Measurements from ENCODE around the gene GSTA4.

GSTA4 gene

DNA sequence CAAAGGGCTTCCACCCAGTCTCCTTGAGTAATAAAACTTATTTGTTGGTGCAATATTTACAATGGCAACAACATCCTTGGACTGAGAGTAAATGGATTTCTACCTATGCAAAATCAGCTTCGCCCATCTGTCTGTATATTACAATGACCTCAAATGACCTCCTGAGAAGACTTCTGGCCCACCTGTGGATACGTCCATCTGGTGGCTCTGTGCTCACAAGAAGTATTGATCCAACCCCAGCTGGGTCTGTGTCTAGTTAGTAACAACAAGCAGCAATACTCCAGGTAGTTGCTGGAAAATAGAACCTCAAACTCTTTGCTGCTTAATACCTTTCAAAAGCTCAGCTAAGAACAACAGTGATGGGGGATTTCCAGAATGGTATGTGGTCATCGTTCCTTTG, 34.7 kb upstream of the GSTA4 start:
- no peak overlapping the region for H3K9ac ChIP-seq (ENCODE audit: low read length)
- H3K36me3 ChIP-seq (ENCODE audit: control insufficient read depth, insufficient read depth, low read length) = peaks cover 8% of the 10 kb centered on the region
- no peaks in the 10 kb centered on the region for H3K9me3 ChIP-seq (ENCODE audit: control insufficient read depth, low read length)
- no peaks in the 10 kb centered on the region for H3K27me3 ChIP-seq (ENCODE audit: control insufficient read depth, insufficient read depth, low read length)
- H3K4me1 ChIP-seq (ENCODE audit: control insufficient read depth, insufficient read depth, low read length) = no peaks in the 10 kb centered on the region
- no peak overlapping the region for H3K4me3 ChIP-seq (ENCODE audit: low read length)

DNA sequence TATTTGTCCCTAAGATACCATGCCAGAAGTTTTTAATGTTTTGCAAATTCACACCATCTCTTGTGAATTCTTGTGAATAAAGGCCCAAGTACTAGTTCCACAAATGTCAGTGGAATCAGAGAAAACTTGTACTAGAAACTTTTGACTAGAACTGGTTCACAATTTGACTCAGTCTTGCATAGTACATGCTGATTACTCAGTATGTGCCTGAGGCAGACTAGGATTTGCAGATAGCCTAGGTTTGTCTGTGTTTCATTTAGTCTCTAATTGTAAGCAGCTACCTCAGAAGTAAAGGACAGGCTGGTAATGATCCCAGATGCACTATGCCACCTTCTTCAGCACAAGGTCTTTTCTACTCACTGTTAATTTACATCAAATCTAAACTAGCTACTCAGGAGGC, 34.2 kb upstream of the GSTA4 start:
- H3K4me3 ChIP-seq (ENCODE audit: low read length) = no peak overlapping the region
- H3K27me3 ChIP-seq (ENCODE audit: control insufficient read depth, insufficient read depth, low read length) = no peaks in the 10 kb centered on the region
- peaks cover 8% of the 10 kb centered on the region for H3K36me3 ChIP-seq (ENCODE audit: control insufficient read depth, insufficient read depth, low read length)
- H3K9me3 ChIP-seq (ENCODE audit: control insufficient read depth, low read length) = no peaks in the 10 kb centered on the region
- no peaks in the 10 kb centered on the region for H3K4me1 ChIP-seq (ENCODE audit: control insufficient read depth, insufficient read depth, low read length)
- no peak overlapping the region for H3K9ac ChIP-seq (ENCODE audit: low read length)

DNA sequence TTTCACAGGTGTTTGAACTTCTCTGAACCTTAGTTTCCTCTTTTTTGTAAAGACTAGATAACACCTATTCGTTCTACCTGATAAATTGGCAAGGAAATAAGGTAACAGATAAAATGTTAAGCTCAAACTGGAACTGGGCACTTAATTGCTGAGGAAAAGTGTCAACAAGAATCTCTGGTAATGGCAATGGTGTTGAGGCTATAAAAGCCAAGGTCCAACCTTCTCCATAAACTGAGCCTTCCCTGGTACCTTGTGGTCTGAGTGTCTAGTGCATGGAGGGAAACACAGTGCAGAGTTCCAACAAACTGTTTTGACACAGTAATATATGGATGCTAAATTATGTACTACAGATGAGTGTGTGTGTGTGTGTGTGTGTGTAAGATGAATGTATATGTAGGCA, 33.4 kb upstream of the GSTA4 start:
- Histone ChIP-seq H3K9ac (ENCODE audit: low read length) (no peak overlapping the region), H3K4me1 (ENCODE audit: control insufficient read depth, insufficient read depth, low read length) (no peaks in the 10 kb centered on the region)

DNA sequence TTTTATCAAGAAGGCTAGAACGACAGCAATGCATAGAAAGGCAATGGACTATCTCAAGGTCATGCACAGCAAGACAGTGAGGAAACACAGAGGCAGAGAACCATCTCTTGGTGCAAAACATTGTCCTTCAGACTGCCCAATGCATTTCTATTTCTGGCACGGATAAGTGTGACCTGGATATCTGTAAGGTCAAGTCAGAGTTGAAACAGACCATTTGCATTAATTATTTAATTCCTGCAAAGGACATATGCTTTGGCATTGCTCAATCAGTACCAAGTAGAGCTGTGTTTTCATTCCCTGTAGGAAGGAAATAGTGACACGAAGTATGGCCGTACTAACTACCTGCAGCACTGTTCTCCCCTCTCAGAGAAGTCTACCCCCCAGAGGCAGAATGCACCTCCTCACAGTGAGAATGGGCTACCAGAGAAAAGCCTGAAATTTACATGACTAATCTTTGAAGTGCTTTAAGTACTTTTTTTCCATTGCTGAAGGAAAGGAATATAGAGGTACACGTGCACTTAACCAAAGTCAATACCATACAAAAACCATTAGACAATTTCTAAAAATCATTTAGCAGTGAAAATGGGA, 32.1 kb upstream of the GSTA4 start:
- Histone ChIP-seq H3K4me3 (ENCODE audit: low read length) (no peak overlapping the region), H3K9ac (ENCODE audit: low read length) (no peak overlapping the region), H3K27me3 (ENCODE audit: control insufficient read depth, insufficient read depth, low read length) (no peaks in the 10 kb centered on the region), H3K9me3 (ENCODE audit: control insufficient read depth, low read length) (no peaks in the 10 kb centered on the region), H3K36me3 (ENCODE audit: control insufficient read depth, insufficient read depth, low read length) (peaks cover 9% of the 10 kb centered on the region), H3K4me1 (ENCODE audit: control insufficient read depth, insufficient read depth, low read length) (no peaks in the 10 kb centered on the region)

More for the DNA sequence above, 33.4 kb upstream of the GSTA4 start:
- Histone ChIP-seq H3K9me3 (ENCODE audit: control insufficient read depth, low read length) (no peaks in the 10 kb centered on the region), H3K27me3 (ENCODE audit: control insufficient read depth, insufficient read depth, low read length) (no peaks in the 10 kb centered on the region), H3K36me3 (ENCODE audit: control insufficient read depth, insufficient read depth, low read length) (peaks cover 10% of the 10 kb centered on the region), H3K4me3 (ENCODE audit: low read length) (no peak overlapping the region)

DNA sequence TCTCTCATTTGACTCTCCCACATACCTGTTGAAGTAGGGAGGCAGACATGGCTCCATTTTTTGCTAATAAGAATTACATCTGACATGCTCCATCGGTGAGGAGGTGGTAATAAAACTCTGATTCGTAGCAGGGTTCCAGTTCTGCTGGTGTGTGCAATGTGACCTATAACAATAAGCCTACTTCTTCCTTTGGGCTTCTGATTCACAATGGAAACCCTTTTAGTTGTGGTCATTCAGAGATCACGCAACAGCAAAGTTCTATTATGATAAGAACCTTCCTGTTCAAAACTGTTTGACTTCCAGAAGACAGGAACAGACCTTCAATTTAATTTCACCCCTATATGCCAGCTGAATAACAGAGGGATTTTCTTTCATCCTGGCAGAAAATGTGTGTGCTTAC, 31.4 kb upstream of the GSTA4 start:
- Histone ChIP-seq H3K9ac (ENCODE audit: low read length) (no peak overlapping the region), H3K4me3 (ENCODE audit: low read length) (no peak overlapping the region), H3K9me3 (ENCODE audit: control insufficient read depth, low read length) (no peaks in the 10 kb centered on the region), H3K27me3 (ENCODE audit: control insufficient read depth, insufficient read depth, low read length) (no peaks in the 10 kb centered on the region), H3K4me1 (ENCODE audit: control insufficient read depth, insufficient read depth, low read length) (no peaks in the 10 kb centered on the region), H3K36me3 (ENCODE audit: control insufficient read depth, insufficient read depth, low read length) (peaks cover 9% of the 10 kb centered on the region)

DNA sequence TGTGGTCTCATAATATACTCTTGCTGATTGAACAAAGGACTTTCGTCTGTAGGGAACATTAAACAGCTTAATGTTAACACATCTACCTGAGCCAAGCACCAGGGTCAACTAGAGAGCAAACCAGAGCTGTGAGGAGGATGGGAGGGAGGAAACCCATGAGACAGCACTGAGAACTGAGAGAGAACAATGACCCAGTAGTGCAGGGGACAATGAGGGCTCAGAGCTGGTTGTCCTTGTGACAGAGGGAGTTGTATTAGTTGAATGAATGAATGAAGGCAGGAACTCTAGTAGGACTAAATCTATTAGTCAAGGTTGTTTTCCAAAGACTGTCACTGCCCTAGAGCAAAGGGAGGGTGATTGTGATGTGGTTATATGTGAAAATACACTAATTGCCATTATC, 28.2 kb upstream of the GSTA4 start:
- no peaks in the 10 kb centered on the region for H3K4me1 ChIP-seq (ENCODE audit: control insufficient read depth, insufficient read depth, low read length)
- no peak overlapping the region for H3K4me3 ChIP-seq (ENCODE audit: low read length)
- no peaks in the 10 kb centered on the region for H3K27me3 ChIP-seq (ENCODE audit: control insufficient read depth, insufficient read depth, low read length)
- H3K36me3 ChIP-seq (ENCODE audit: control insufficient read depth, insufficient read depth, low read length) = peaks cover 9% of the 10 kb centered on the region
- H3K9me3 ChIP-seq (ENCODE audit: control insufficient read depth, low read length) = no peaks in the 10 kb centered on the region
- H3K9ac ChIP-seq (ENCODE audit: low read length) = no peak overlapping the region

DNA sequence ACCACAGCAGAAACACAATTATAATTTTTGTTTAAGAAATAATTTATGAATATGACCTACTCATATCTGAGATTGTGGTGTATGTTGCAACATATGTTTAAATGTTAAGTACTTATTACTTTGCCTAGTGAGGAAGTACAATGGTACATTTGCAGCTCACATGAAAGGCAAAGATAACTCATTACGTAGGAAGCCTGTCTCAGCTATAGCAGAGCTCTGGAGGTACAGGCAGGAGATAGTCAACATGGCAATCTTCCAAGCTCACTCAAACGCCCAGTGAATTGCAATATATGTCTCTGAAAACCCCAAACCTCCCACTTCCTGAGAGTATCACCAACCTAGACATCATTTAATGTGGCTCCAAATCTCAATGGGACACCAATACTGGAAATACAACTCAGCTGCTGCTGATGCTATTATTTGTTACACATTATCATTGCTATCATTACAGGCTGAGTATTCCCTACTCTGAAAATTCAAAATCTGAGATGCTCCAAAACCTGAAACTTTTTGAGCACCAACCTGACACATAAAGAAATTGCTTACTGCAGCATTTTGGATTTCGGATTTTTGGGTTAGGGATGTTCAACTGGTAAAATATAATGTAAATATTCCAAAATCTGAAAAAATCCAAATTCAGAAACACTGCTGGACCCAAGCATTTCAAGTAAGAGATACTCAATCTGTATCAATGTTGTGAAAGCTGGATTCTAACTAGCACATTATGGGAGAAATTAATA, 25.1 kb upstream of the GSTA4 start:
- Histone ChIP-seq H3K4me1 (ENCODE audit: control insufficient read depth, insufficient read depth, low read length) (no peaks in the 10 kb centered on the region), H3K4me3 (ENCODE audit: low read length) (no peak overlapping the region), H3K9me3 (ENCODE audit: control insufficient read depth, low read length) (no peaks in the 10 kb centered on the region), H3K27me3 (ENCODE audit: control insufficient read depth, insufficient read depth, low read length) (no peaks in the 10 kb centered on the region), H3K36me3 (ENCODE audit: control insufficient read depth, insufficient read depth, low read length) (peaks cover 9% of the 10 kb centered on the region), H3K9ac (ENCODE audit: low read length) (no peak overlapping the region)

DNA sequence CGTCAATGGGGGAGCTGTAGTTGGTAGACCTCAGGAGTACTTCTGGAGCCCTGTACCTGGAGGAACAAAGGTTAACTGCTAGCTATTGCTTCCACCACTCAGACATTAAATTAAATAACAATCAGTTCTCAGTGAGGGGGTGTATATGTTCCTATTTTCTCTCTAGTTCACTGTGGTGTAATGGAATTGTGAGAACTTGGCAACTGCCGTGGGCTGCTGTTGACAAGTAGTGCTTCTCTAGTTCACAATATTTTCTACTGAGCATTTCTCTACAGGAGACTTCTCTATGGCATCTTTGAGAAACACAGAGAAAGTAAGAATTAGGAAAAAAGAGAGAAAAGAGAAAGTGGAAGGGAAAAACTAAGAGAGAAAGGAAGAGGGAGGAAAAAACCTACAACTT, 23.4 kb upstream of the GSTA4 start:
- Histone ChIP-seq H3K36me3 (ENCODE audit: control insufficient read depth, insufficient read depth, low read length) (peaks cover 7% of the 10 kb centered on the region), H3K9me3 (ENCODE audit: control insufficient read depth, low read length) (no peaks in the 10 kb centered on the region), H3K27me3 (ENCODE audit: control insufficient read depth, insufficient read depth, low read length) (no peaks in the 10 kb centered on the region), H3K9ac (ENCODE audit: low read length) (no peak overlapping the region), H3K4me1 (ENCODE audit: control insufficient read depth, insufficient read depth, low read length) (no peaks in the 10 kb centered on the region), H3K4me3 (ENCODE audit: low read length) (no peak overlapping the region)

DNA sequence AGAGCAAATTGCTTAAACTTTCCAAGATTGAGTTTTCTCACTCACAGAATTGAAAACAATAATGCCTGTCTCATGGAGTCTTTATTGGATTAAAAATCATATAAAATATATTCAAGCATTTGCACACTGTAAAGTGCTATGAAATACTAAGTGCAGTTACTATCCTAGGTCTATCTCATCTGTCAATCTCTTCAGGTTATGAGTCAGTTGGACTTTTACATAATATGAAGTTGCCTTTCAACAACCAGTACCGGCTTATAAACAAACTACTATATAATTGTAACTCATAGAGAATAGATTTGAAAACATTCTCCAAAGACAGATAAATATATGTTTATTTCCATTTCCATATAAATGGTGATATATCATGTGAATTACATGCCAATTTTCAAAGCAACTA, 20.4 kb upstream of the GSTA4 start:
- Histone ChIP-seq H3K4me1 (ENCODE audit: control insufficient read depth, insufficient read depth, low read length) (no peaks in the 10 kb centered on the region), H3K4me3 (ENCODE audit: low read length) (no peak overlapping the region), H3K36me3 (ENCODE audit: control insufficient read depth, insufficient read depth, low read length) (peaks cover 16% of the 10 kb centered on the region), H3K9ac (ENCODE audit: low read length) (no peak overlapping the region), H3K9me3 (ENCODE audit: control insufficient read depth, low read length) (no peaks in the 10 kb centered on the region), H3K27me3 (ENCODE audit: control insufficient read depth, insufficient read depth, low read length) (no peaks in the 10 kb centered on the region)

DNA sequence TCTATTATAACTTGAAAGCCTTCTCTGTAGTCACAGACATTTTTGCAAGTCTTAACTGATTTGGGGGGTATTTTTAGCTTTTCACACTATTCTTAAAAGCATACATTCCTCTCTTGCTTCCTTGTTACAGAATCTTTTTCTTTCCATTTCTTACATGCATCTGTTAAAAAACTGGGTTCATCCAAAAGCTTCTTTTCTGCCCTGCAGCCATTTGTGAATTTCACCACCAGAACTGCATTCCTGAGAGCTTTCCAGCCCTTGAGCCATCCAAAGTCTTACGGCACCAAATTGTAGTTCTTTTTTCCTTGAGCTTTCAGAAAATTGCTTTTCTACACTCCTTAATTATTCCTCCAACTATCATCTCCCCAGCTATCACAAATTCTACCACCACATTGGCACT, 19.7 kb upstream of the GSTA4 start:
- no peak overlapping the region for H3K9ac ChIP-seq (ENCODE audit: low read length)
- no peak overlapping the region for H3K4me3 ChIP-seq (ENCODE audit: low read length)
- H3K4me1 ChIP-seq (ENCODE audit: control insufficient read depth, insufficient read depth, low read length) = no peaks in the 10 kb centered on the region
- H3K27me3 ChIP-seq (ENCODE audit: control insufficient read depth, insufficient read depth, low read length) = no peaks in the 10 kb centered on the region
- no peaks in the 10 kb centered on the region for H3K9me3 ChIP-seq (ENCODE audit: control insufficient read depth, low read length)
- H3K36me3 ChIP-seq (ENCODE audit: control insufficient read depth, insufficient read depth, low read length) = peaks cover 23% of the 10 kb centered on the region

DNA sequence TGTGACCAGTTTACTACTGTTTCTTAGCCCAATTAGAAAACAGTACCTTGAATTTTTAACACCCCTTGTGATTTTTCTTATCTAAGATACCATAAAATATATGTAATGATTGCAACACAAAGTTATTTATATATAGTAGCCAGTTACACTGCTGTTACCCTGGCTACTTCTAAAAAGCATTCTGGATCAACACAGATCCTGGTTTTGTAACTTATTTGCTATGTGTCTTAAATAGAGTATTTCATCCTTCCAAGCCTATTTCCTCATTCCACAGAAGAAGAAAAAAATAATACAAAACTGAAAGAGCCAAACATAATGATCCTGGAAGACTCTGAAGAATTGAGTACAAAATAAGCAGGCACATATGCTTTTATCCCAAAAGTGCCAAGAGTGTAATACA, 19.0 kb upstream of the GSTA4 start:
- Histone ChIP-seq H3K36me3 (ENCODE audit: control insufficient read depth, insufficient read depth, low read length) (peaks cover 28% of the 10 kb centered on the region), H3K9me3 (ENCODE audit: control insufficient read depth, low read length) (no peaks in the 10 kb centered on the region), H3K27me3 (ENCODE audit: control insufficient read depth, insufficient read depth, low read length) (no peaks in the 10 kb centered on the region), H3K4me1 (ENCODE audit: control insufficient read depth, insufficient read depth, low read length) (no peaks in the 10 kb centered on the region), H3K4me3 (ENCODE audit: low read length) (no peak overlapping the region), H3K9ac (ENCODE audit: low read length) (no peak overlapping the region)

DNA sequence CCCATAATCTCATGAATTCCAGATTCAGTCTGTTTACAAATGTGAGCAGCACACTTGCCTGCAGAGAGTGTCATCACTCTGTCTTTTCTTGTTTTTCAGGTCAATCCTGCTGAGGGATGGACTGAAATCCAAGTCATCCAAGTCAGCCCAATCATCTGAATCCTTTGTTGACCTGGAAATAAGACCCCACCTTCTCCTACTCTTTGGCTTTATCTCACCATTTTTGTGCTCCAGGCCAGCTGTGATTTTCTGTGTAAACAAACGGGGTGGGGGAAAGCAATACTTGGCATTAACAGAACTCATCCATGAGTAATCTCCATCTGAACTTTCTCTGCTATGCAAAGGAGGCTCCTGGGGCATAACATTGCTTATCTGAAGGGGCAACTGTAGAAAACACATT, 16.9 kb upstream of the GSTA4 start:
- peaks cover 28% of the 10 kb centered on the region for H3K36me3 ChIP-seq (ENCODE audit: control insufficient read depth, insufficient read depth, low read length)
- no peak overlapping the region for H3K4me3 ChIP-seq (ENCODE audit: low read length)
- no peak overlapping the region for H3K9ac ChIP-seq (ENCODE audit: low read length)
- no peaks in the 10 kb centered on the region for H3K4me1 ChIP-seq (ENCODE audit: control insufficient read depth, insufficient read depth, low read length)
- no peaks in the 10 kb centered on the region for H3K27me3 ChIP-seq (ENCODE audit: control insufficient read depth, insufficient read depth, low read length)
- no peaks in the 10 kb centered on the region for H3K9me3 ChIP-seq (ENCODE audit: control insufficient read depth, low read length)

All from mucosa of stomach (tissue), 1 donor.